WTC11 (cell line): ENCODE results near the gene SLC38A3. TPM values are rescaled to one million over a fixed set of nuclear protein-coding genes. Genes with fewer than 3 reads are reported as not detected.

Experiments
- ATAC-seq: fragments of 200-7000 bp; cut with Tn5 transposase; 2 replicates; pipeline ENCODE4 v1.10.0; 2021; ENCODE audit warnings: mild to moderate bottlenecking, moderate library complexity
- CTCF ChIA-PET: fragments of 300-600 bp; sonication (Branson Sonifier 250); formaldehyde crosslinking; loops from one replicate; lab custom pipeline; 2021; ENCODE audit warnings: antibody characterized with exemption; lab: Charles Lee
- POLR2A ChIA-PET: fragments of 350-600 bp; sonication (Branson Sonifier 250); formaldehyde crosslinking; loops from one replicate; lab custom pipeline; 2021; ENCODE audit warnings: antibody characterized with exemption; lab: Charles Lee
- DNase-seq: peaks from one replicate; pipeline ENCODE4 v3.0.0; 2021; ENCODE audit warnings: low spot score
- H3K27ac Mint-ChIP-seq: 2 replicates; pipeline ENCODE4 v1.8.0; 2021; ENCODE audit warnings: mixed read lengths
- H3K27me3 Mint-ChIP-seq: 2 replicates; pipeline ENCODE4 v1.8.0; 2021; ENCODE audit warnings: low read depth, mild to moderate bottlenecking, moderate library complexity, mixed read lengths
- H3K36me3 Mint-ChIP-seq: 2 replicates; pipeline ENCODE4 v1.8.0; 2021; ENCODE audit warnings: mixed read lengths
- H3K4me1 Mint-ChIP-seq: 2 replicates; pipeline ENCODE4 v1.8.0; 2022; ENCODE audit warnings: mixed read lengths
- H3K4me3 Mint-ChIP-seq: 2 replicates; pipeline ENCODE4 v1.8.0; 2021; ENCODE audit warnings: mild to moderate bottlenecking, moderate library complexity, mixed read lengths
- H3K9me3 Mint-ChIP-seq: 2 replicates; pipeline ENCODE4 v1.8.0; 2021; ENCODE audit warnings: mixed read lengths
- AFF4 ChIP-seq: sonication (generic); formaldehyde crosslinking; IDR thresholded peaks from 2 replicates; pipeline ENCODE4 v1.8.1; 2023; ENCODE audit warnings: mild to moderate bottlenecking, missing genetic modification reagents, borderline replicate concordance
- CREM ChIP-seq: sonication (generic); formaldehyde crosslinking; IDR thresholded peaks from 2 replicates; pipeline ENCODE4 v1.8.1; 2022; ENCODE audit warnings: mild to moderate bottlenecking, missing genetic modification reagents, moderate library complexity
- E2F4 ChIP-seq: sonication (generic); formaldehyde crosslinking; IDR thresholded peaks from 2 replicates; pipeline ENCODE4 v1.8.1; 2022; ENCODE audit warnings: low read depth, mild to moderate bottlenecking, moderate library complexity, missing genetic modification reagents, borderline replicate concordance
- ELF4 ChIP-seq: sonication (generic); formaldehyde crosslinking; IDR thresholded peaks from 2 replicates; pipeline ENCODE4 v1.8.1; 2022; ENCODE audit warnings: low read depth, mild to moderate bottlenecking, moderate library complexity, missing genetic modification reagents
- ETV6 ChIP-seq: sonication (generic); formaldehyde crosslinking; IDR thresholded peaks from 2 replicates; pipeline ENCODE4 v1.8.1; 2022; ENCODE audit warnings: mild to moderate bottlenecking, missing genetic modification reagents
- GTF2I ChIP-seq: fragments of 250-450 bp; sonication (Bioruptor Pico); conservative IDR thresholded peaks from 2 replicates; pipeline ENCODE4 v1.4.0; 2021; ENCODE audit warnings: mild to moderate bottlenecking
- NFYB ChIP-seq: sonication (generic); formaldehyde crosslinking; conservative IDR thresholded peaks from 2 replicates; pipeline ENCODE4 v1.8.0; 2022; ENCODE audit warnings: low read depth, missing genetic modification reagents
- NR2C2 ChIP-seq: sonication (generic); formaldehyde crosslinking; IDR thresholded peaks from 2 replicates; pipeline ENCODE4 v1.8.0; 2022; ENCODE audit warnings: mild to moderate bottlenecking, missing genetic modification reagents
- SMAD4 ChIP-seq: sonication (generic); formaldehyde crosslinking; IDR thresholded peaks from 2 replicates; pipeline ENCODE4 v1.8.0; 2022; ENCODE audit warnings: mild to moderate bottlenecking, missing genetic modification reagents
- ZNF416 ChIP-seq: fragments of 250-450 bp; sonication (Bioruptor Pico); IDR thresholded peaks from 2 replicates; pipeline ENCODE4 v1.9.0; 2021; ENCODE audit warnings: mild to moderate bottlenecking, inconsistent platforms
- ZSCAN18 ChIP-seq: fragments of 250-450 bp; sonication (Bioruptor Pico); IDR thresholded peaks from 2 replicates; pipeline ENCODE4 v2.1.2; 2022; ENCODE audit warnings: mild to moderate bottlenecking, moderate library complexity
- total RNA-seq: library from RNA; stranded (reverse); gene quantifications from 3 replicates; pipeline ENCODE4 v1.2.3, GENCODE V29; 2021
- TF ChIP-seq, protein P1 (sequence below): sonication (generic); formaldehyde crosslinking; IDR thresholded peaks from 2 replicates; pipeline ENCODE4 v1.8.1; 2022; ENCODE audit warnings: low read depth, missing genetic modification reagents, borderline replicate concordance
- TF ChIP-seq, protein P2 (sequence below): sonication (generic); formaldehyde crosslinking; IDR thresholded peaks from 2 replicates; pipeline ENCODE4 v1.8.0; 2022; ENCODE audit warnings: mild to moderate bottlenecking, missing genetic modification reagents
- TF ChIP-seq, protein P3 (sequence below): sonication (generic); formaldehyde crosslinking; IDR thresholded peaks from 2 replicates; pipeline ENCODE4 v1.8.1; 2023; ENCODE audit warnings: mild to moderate bottlenecking, moderate library complexity, missing genetic modification reagents

Gene SLC38A3
- total RNA-seq, 1 experiment from 2014 or later, result 0.90 TPM

GRCh38 chr3:50179710-50180109 lies 25.4 kb upstream of the SLC38A3 start:
- Mint-ChIP-seq H3K27me3 (no peaks in the 10 kb centered on the region), H3K9me3 (no peaks in the 10 kb centered on the region), H3K4me3 (no peak overlapping the region), H3K27ac (no peak overlapping the region), H3K4me1 (no peaks in the 10 kb centered on the region), H3K36me3 (peaks cover 58% of the 10 kb centered on the region)
- POLR2A ChIA-PET, result interaction anchor here (0.6 kb wide), 1 partner anchor 45 kb away, joined by 3 read pairs; no protein-coding TSS in a partner anchor
- no peak for TF ChIP-seq NFYB (CRISPR knock-in tag)
- TF ChIP-seq, protein P1, sequence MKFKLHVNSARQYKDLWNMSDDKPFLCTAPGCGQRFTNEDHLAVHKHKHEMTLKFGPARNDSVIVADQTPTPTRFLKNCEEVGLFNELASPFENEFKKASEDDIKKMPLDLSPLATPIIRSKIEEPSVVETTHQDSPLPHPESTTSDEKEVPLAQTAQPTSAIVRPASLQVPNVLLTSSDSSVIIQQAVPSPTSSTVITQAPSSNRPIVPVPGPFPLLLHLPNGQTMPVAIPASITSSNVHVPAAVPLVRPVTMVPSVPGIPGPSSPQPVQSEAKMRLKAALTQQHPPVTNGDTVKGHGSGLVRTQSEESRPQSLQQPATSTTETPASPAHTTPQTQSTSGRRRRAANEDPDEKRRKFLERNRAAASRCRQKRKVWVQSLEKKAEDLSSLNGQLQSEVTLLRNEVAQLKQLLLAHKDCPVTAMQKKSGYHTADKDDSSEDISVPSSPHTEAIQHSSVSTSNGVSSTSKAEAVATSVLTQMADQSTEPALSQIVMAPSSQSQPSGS (CRISPR knock-in tag), result no peak
- no peak for TF ChIP-seq ZSCAN18 (CRISPR knock-in tag)
- TF ChIP-seq, protein P2, sequence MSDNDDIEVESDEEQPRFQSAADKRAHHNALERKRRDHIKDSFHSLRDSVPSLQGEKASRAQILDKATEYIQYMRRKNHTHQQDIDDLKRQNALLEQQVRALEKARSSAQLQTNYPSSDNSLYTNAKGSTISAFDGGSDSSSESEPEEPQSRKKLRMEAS, result no peak
- no peak for TF ChIP-seq AFF4 (CRISPR knock-in tag)
- no peak for TF ChIP-seq GTF2I
- TF ChIP-seq ETV6 (CRISPR knock-in tag), result no peak
- TF ChIP-seq ELF4 (CRISPR knock-in tag), result no peak
- DNase-seq (no peak), ATAC-seq (no peak)
- CTCF ChIA-PET, result interaction anchor here (1.9 to 2.0 kb wide), 2 partner anchors 9 to 12 kb away, joined by 8 to 11 read pairs; no protein-coding TSS in a partner anchor

GRCh38 chr3:50181985-50182384 lies 23.1 kb upstream of the SLC38A3 start:
- no peak for DNase-seq
- no peaks in the 10 kb centered on the region for H3K27me3 Mint-ChIP-seq
- H3K4me1 Mint-ChIP-seq, result no peaks in the 10 kb centered on the region
- no peak for ATAC-seq
- CTCF ChIA-PET, result interaction anchor here (0.5 to 3.2 kb wide), 6 partner anchors 10 to 408 kb away, joined by 3 to 16 read pairs (median 3); no protein-coding TSS in a partner anchor
- TF ChIP-seq SMAD4 (no peak), E2F4 (CRISPR knock-in tag) (no peak), NR2C2 (CRISPR knock-in tag) (no peak), ZNF416 (CRISPR knock-in tag) (no peak), CREM (no peak)
- TF ChIP-seq, protein P3, sequence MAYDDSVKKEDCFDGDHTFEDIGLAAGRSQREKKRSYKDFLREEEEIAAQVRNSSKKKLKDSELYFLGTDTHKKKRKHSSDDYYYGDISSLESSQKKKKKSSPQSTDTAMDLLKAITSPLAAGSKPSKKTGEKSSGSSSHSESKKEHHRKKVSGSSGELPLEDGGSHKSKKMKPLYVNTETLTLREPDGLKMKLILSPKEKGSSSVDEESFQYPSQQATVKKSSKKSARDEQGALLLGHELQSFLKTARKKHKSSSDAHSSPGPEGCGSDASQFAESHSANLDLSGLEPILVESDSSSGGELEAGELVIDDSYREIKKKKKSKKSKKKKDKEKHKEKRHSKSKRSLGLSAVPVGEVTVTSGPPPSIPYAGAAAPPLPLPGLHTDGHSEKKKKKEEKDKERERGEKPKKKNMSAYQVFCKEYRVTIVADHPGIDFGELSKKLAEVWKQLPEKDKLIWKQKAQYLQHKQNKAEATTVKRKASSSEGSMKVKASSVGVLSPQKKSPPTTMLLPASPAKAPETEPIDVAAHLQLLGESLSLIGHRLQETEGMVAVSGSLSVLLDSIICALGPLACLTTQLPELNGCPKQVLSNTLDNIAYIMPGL (CRISPR knock-in tag), result no peak
- TF ChIP-seq, all 79 proteins: peak for 0
- no peak overlapping the region for H3K4me3 Mint-ChIP-seq
- H3K36me3 Mint-ChIP-seq, result peaks cover 51% of the 10 kb centered on the region
- no peaks in the 10 kb centered on the region for H3K9me3 Mint-ChIP-seq
- peak overlapping the region; percentile 38; the same call in 1 of the 2 replicates for H3K27ac Mint-ChIP-seq
- POLR2A ChIA-PET, result interaction anchor here (1.0 to 1.2 kb wide), 3 partner anchors 9 to 60 kb away, joined by 3 to 4 read pairs (median 4); no protein-coding TSS in a partner anchor
